Stimulated activated CD4-positive, alpha-beta T cell treated with anti-CD3 and anti-CD28 coated beads, Interleukin-2, amount 100 ng/mL, for 48 hours (primary cell): Measurements from ENCODE around the gene NMB.

Experiments
- DNase-seq, 2 donors: peaks; one replicate each; pipeline ENCODE4 v3.0.0-alpha.2; 2020

The NMB gene

DNA sequence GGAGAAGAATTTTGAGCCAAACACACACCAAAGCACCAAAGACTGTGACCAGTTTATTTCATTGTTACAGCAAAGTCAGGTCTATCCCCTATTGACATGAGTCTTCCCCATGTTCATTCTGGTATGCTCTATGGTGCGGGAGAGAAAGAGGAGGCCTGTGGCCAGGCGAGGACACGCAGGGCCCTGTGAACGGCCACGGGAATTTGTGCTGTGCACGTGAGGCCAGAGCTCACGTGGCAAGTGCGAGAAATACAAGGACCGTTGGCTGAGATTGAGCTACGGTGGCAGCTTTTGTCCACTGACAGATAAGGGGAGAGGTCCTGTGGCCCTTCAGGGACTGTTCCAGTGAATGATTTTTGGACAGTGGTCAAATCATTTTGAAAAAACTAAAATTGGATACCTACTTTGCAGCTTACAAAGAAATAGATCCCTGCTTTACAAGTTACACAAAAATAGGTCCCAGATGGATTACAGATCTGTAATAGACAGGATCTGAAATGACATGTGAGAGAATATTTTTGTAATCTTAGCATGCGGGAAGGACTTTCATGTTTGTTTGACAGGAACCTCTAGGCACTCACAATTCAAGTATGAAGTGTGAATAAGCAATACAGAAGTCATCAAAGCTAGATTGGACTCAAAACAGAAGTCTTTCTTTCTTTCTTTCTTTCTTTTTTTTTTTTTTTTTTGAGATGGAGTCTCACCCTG is 48.0 kb downstream of the NMB start:
- no peak for DNase-seq

DNA sequence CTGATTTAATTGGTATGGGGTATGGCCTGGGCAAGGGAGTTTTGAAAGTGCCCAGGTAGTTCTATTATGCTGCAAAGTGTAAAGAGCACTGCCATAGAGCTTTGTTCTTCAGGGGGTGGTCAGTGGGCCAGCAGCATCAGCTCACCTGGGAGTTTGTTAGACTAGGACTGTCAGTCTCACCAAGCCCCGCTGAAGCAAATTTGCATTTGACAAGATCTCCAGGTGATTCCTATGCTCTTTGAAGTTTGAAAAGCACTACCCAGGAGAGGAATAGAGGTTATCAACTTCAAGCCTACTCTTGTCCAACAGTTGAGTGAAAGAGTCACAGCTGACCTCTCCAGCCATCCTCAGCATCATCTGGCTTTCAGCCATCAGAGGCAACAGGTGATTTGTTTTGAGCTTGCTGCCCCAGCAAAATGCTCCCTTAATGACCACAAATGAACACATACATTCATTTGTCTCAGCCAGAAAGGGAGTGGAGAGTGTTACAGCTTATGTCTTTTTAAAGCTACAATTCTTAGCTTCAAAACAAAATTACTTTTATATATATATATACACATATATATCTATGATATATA is 49.2 kb downstream of the NMB start:
- DNase-seq, result no peak

DNA sequence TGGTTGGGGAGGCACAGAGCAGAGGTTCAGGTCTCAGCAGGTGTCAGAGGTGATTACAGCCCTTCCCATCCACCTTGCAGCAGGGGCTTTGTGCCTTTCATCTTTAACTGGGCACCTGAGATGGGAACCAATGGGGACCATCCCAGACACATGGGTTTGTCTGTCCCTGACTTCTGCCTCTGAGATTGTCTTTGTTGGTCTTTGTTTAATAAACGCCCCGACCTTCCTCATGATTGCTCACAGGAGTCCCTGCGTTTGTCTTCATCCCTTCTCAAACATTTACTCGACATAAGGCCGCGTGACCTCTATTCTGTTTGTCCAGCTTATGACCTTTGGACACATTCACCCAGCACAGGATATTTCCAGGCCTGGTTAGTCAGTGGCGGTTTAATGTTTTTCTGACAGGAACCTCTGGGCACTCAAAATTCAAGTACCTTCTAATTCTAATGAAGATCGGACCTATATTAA is 51.3 kb downstream of the NMB start:
- DNase-seq, result no peak

DNA sequence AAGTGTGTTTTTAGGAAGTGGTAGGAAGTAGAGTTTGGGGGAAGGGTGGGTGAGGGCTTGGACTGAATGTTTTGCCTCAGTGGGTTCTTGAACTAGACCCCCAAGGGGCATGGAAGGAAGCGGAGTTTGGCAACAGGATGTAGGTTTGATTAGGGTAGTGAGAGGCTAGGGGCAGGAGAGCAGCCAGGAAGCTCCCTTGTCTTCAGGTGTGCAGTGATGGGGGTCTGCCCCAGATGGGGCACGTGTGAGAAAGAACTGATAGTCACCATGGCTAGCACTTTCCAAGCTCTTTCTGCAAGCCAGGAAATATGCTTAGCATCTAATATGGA is 52.5 kb downstream of the NMB start:
- no peak for DNase-seq
